ENCODE measurements around the gene DUS2. TPM values are rescaled to one million over a fixed set of nuclear protein-coding genes. Genes with fewer than 3 reads are reported as not detected.

DUS2 gene
- total and polyA plus RNA-seq, 2 of the 8 experiments (the other 6 are each of a cell fraction or from before 2014, with no cell fraction given) = 17.2 to 27.0 TPM

GRCh38 chr16:68126395-68126794, 103.3 kb downstream of the DUS2 start:
- Histone ChIP-seq H3K23ac (ENCODE audit: insufficient read length) (no peak overlapping the region), H3K23me2 (ENCODE audit: low read depth, low read length) (no peaks in the 10 kb centered on the region), H4K5ac (ENCODE audit: insufficient read length, low read depth, low read length) (no peak overlapping the region), H2BK12ac (ENCODE audit: low read depth, low read length) (no peak overlapping the region), H3K4me1 (replicated peaks in 1 of 4; ENCODE audit: control insufficient read depth in 3 of 4, insufficient read depth in 4 of 4, low read length in 3 of 4) (no peaks in the 10 kb centered on the region), H2BK15ac (ENCODE audit: low read length) (no peak overlapping the region), H3K36me3 (ENCODE audit: control insufficient read depth in 2 of 4, insufficient read depth in 4 of 4, low read length in 3 of 4) (peaks cover 0 to 4% (median 0%) of the 10 kb centered on the region in 4 experiments; a peak in 1 of 8 replicates), H3K9ac (replicated peaks in 1 of 4; ENCODE audit: extremely low read depth in 1 of 4, low read depth in 3 of 4, low read length in 3 of 4) (no peak overlapping the region), H3K14ac (ENCODE audit: insufficient read length) (no peak overlapping the region), H4K91ac (replicated peaks; ENCODE audit: insufficient read length, low read length) (no peak overlapping the region), H3K79me1 (ENCODE audit: low read depth, low read length) (peaks cover 5% of the 10 kb centered on the region; the same call in 1 of the 2 replicates), H3K4ac (replicated peaks; ENCODE audit: insufficient read length, low read depth, low read length) (no peak overlapping the region), H3K79me2 (ENCODE audit: control insufficient read depth in 1 of 2, insufficient read depth in 2 of 2, low read length in 2 of 2) (peaks cover 0 to 24% of the 10 kb centered on the region in 2 experiments; a peak in 3 of 4 replicates), H3K4me3 (ENCODE audit: extremely low read depth in 1 of 4, insufficient read depth in 2 of 4, low read depth in 3 of 4, low read length in 4 of 4) (no peak overlapping the region), H3K56ac (replicated peaks; ENCODE audit: insufficient read length, low read depth, low read length) (no peak overlapping the region), H2AK5ac (ENCODE audit: low read depth, low read length) (no peak overlapping the region), H3K4me2 (ENCODE audit: insufficient read depth in 1 of 2, low read depth in 2 of 2, low read length in 2 of 2) (no peak overlapping the region), H3K9me3 (ENCODE audit: insufficient read depth in 2 of 2, low read depth in 1 of 2, low read length in 1 of 2) (no peaks in the 10 kb centered on the region), H4K8ac (ENCODE audit: extremely low read depth, insufficient read depth, low read length) (no peak overlapping the region), H3K18ac (ENCODE audit: extremely low read depth, low read length) (no peak overlapping the region), H3K27me3 (replicated peaks in 1 of 4; ENCODE audit: control insufficient read depth in 3 of 4, extremely low read depth in 1 of 4, insufficient read depth in 3 of 4, low read length in 3 of 4) (no peaks in the 10 kb centered on the region), H3K27ac (ENCODE audit: low read depth, low read length) (no peak overlapping the region), H2AFZ (ENCODE audit: low read length) (no peak overlapping the region), H4K20me1 (replicated peaks in 1 of 2; ENCODE audit: control insufficient read depth in 1 of 2, insufficient read depth in 2 of 2, low read length in 2 of 2) (peaks cover 3% of the 10 kb centered on the region in 2 experiments), H2BK5ac (ENCODE audit: low read depth, low read length) (no peak overlapping the region), H2BK120ac (replicated peaks; ENCODE audit: low read depth, low read length) (no peak overlapping the region), H2BK20ac (ENCODE audit: low read length) (no peak overlapping the region)
- POLR2A ChIA-PET (ENCODE audit: partially characterized antibody) = no interaction called here
- DNase-seq (ENCODE audit: low read depth in 1 of 2, low spot score in 2 of 2) (no peak), FAIRE-seq (no peak)
- CTCF ChIA-PET (ENCODE audit: partially characterized antibody) = interaction anchor here (0.7 kb wide), 1 partner anchor 33 kb away, joined by 3 read pairs; no protein-coding TSS in a partner anchor
- 88% methylated on average over 2 of the region's 2 CpGs; no CpG with 5 or more reads in 1 of the 2 experiments for WGBS, 2 experiments (ENCODE audit: extremely low coverage in 1 of 2, insufficient coverage in 1 of 2, insufficient read length in 1 of 2, insufficient replicate concordance in 2 of 2, low coverage in 1 of 2, low lambda C conversion rate in 2 of 2, missing lambda C conversion rate in 1 of 2)
- TF ChIP-seq SP4 (IDR thresholded peaks at IDR 0.05; ENCODE audit: low read length) = no peak
- TF ChIP-seq ASH2L (IDR thresholded peaks at IDR 0.05; ENCODE audit: low read length) = no peak
- TF ChIP-seq GABPA (IDR thresholded peaks at IDR 0.05; ENCODE audit: borderline replicate concordance, insufficient read depth, low read length) = no peak
- no peak for TF ChIP-seq PHF8 (conservative IDR thresholded peaks at IDR 0.05; ENCODE audit: low read depth, low read length)
- TF ChIP-seq GTF2F1 (IDR thresholded peaks at IDR 0.05; ENCODE audit: borderline replicate concordance, low read depth, low read length) = no peak
- TF ChIP-seq KDM4A (IDR thresholded peaks at IDR 0.05; ENCODE audit: low read depth, low read length, severe bottlenecking) = no peak
- no peak for TF ChIP-seq JUN (IDR thresholded peaks at IDR 0.05; ENCODE audit: low read depth, low read length)
- no peak for TF ChIP-seq CBX5 (IDR thresholded peaks at IDR 0.05; ENCODE audit: low read depth, low read length)
- TF ChIP-seq E2F6 (IDR thresholded peaks at IDR 0.05) = no peak
- no peak for TF ChIP-seq KDM5A (IDR thresholded peaks at IDR 0.05; ENCODE audit: low read length)
- no peak for TF ChIP-seq USF2 (IDR thresholded peaks at IDR 0.05; ENCODE audit: low read length)
- TF ChIP-seq YY1 (IDR thresholded peaks at IDR 0.05; ENCODE audit: low read depth, low read length) = no peak
- TF ChIP-seq POLR2A (IDR thresholded peaks at IDR 0.05; ENCODE audit: control extremely low read depth in 1 of 2, low read depth in 2 of 2, low read length in 2 of 2) = no peak
- TF ChIP-seq ZNF274 (IDR thresholded peaks at IDR 0.05; ENCODE audit: borderline replicate concordance, extremely low read depth, low read length) = no peak

Data from H1 (cell line).